OCI-LY3 (cell line): ENCODE results near the gene VCL.
"Not testable (repeated sequence)": the region's sequence is repeated elsewhere in the genome, so short reads cannot be mapped to it uniquely, and the experiment has no call there.

Experiments used
- H2AFZ ChIP-seq: fragments of 200-600, 300-600 bp; shearing (Covaris generic); 2 replicates; pipeline ENCODE4 v1.6.0; 2014; ENCODE audit warnings: antibody characterized with exemption, low read depth, low read length
- H3K27ac ChIP-seq: fragments of 200-600, 300-600 bp; sonication (generic); 2 replicates; pipeline ENCODE4 v1.5.1; 2014; ENCODE audit warnings: mild to moderate bottlenecking, low read length, moderate library complexity, mixed read lengths
- H3K27me3 ChIP-seq: fragments of 200-600, 300-600 bp; sonication (generic); 2 replicates; pipeline ENCODE4 v1.6.1; 2014; ENCODE audit warnings: low read depth, low read length, mixed read lengths
- H3K36me3 ChIP-seq: fragments of 200-600, 300-600 bp; sonication (generic); replicated peaks from 2 replicates; pipeline ENCODE3; 2014; ENCODE audit warnings: low read depth, low read length, mixed read lengths
- H3K4me1 ChIP-seq: fragments of 300-600, 200-600 bp; sonication (generic); 2 replicates; pipeline ENCODE4 v1.6.1; 2014; ENCODE audit warnings: low read length, mixed read lengths
- H3K4me2 ChIP-seq: fragments of 200-600, 300-600 bp; sonication (generic); 2 replicates; pipeline ENCODE4 v1.6.1; 2014; ENCODE audit warnings: low read length, mixed read lengths
- H3K4me3 ChIP-seq: fragments of 300-600, 200-600 bp; sonication (generic); 2 replicates; pipeline ENCODE4 v1.5.1; 2014; ENCODE audit warnings: antibody characterized with exemption, mild to moderate bottlenecking, low read length, moderate library complexity
- H3K79me2 ChIP-seq: fragments of 300-600, 200-600 bp; shearing (Covaris generic); 2 replicates; pipeline ENCODE4 v1.6.1; 2014; ENCODE audit warnings: mild to moderate bottlenecking, low read length, mixed read lengths
- H3K9ac ChIP-seq: fragments of 300-600, 200-600 bp; shearing (Covaris generic); 2 replicates; pipeline ENCODE4 v1.6.0; 2014; ENCODE audit warnings: mild to moderate bottlenecking, low read length, moderate library complexity
- H3K9me3 ChIP-seq: fragments of 200-600, 300-600 bp; shearing (Covaris generic); 2 replicates; pipeline ENCODE4 v1.6.1; 2014; ENCODE audit warnings: low read length, mixed read lengths; ENCODE audit not compliant: insufficient read depth
- H4K20me1 ChIP-seq: fragments of 200-600, 300-600 bp; sonication (generic); 2 replicates; pipeline ENCODE4 v1.6.1; 2016; ENCODE audit warnings: low read length, mixed read lengths; ENCODE audit not compliant: insufficient read depth
- CTCF ChIP-seq: fragments of 200-600, 300-600 bp; sonication (generic); IDR thresholded peaks from 2 replicates; pipeline ENCODE4 v1.5.1; 2014; ENCODE audit warnings: antibody characterized with exemption, low read length, low read depth
- EZH2phosphoT487 ChIP-seq: fragments of 200-600 bp; shearing (Covaris generic); IDR thresholded peaks from 2 replicates; pipeline ENCODE4 v1.6.1; 2018; ENCODE audit warnings: antibody characterized with exemption, mixed run types, low read depth

Gene VCL

GRCh38 chr10:74133923-74134820 lies 136.3 kb downstream of the VCL start:
- Histone ChIP-seq H3K9me3 (no peaks in the 10 kb centered on the region), H3K27ac (no peak overlapping the region), H3K4me1 (no peaks in the 10 kb centered on the region), H3K9ac (no peak overlapping the region), H4K20me1 (no peaks in the 10 kb centered on the region), H3K4me3 (no peak overlapping the region), H3K36me3 (peaks cover 19% of the 10 kb centered on the region), H3K79me2 (no peaks in the 10 kb centered on the region), H3K4me2 (no peak overlapping the region), H3K27me3 (no peaks in the 10 kb centered on the region), H2AFZ (no peak overlapping the region)
- no peak for TF ChIP-seq EZH2phosphoT487
- TF ChIP-seq CTCF = no peak

DNA sequence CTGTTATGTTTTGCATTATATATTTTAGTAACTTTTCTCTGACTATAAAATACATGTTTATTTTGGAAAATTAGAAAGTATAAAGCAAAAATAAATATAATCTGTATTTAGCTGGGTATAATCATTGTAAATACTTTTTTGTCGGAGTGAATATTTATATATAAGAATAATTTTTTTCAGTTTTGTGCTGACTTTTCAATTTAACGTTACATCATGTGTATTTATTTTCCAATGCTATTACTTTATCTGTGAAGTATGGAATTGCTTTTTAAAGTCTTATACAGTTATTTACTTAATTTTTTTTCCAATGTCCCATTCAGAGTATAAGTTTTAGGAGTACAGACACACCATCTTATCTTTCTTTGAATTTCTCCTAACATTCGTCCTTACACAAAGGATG lies 137.5 kb downstream of the VCL start:
- Histone ChIP-seq H3K79me2 (no peaks in the 10 kb centered on the region; the same call in 1 of the 2 replicates), H3K9me3 (no peaks in the 10 kb centered on the region), H3K4me3 (no peak overlapping the region), H3K9ac (no peak overlapping the region), H4K20me1 (no peaks in the 10 kb centered on the region), H3K4me2 (no peak overlapping the region), H3K27ac (no peak overlapping the region), H3K27me3 (no peaks in the 10 kb centered on the region), H2AFZ (no peak overlapping the region), H3K4me1 (no peaks in the 10 kb centered on the region), H3K36me3 (peaks cover 17% of the 10 kb centered on the region)
- TF ChIP-seq EZH2phosphoT487 (no peak), CTCF (no peak)

- no peak overlapping the region for H2AFZ ChIP-seq
- no peak for TF ChIP-seq EZH2phosphoT487
- TF ChIP-seq CTCF = no peak
- no peak overlapping the region for H3K4me3 ChIP-seq
- no peaks in the 10 kb centered on the region for H4K20me1 ChIP-seq
- no peak overlapping the region for H3K4me2 ChIP-seq
- no peaks in the 10 kb centered on the region for H3K4me1 ChIP-seq
- no peak overlapping the region for H3K9ac ChIP-seq
- H3K27me3 ChIP-seq = no peaks in the 10 kb centered on the region
- no peak overlapping the region for H3K27ac ChIP-seq
- no peaks in the 10 kb centered on the region; the same call in 1 of the 2 replicates for H3K79me2 ChIP-seq
- peaks cover 17% of the 10 kb centered on the region for H3K36me3 ChIP-seq
- H3K9me3 ChIP-seq = no peaks in the 10 kb centered on the region
Measured at GRCh38 chr10:74137992-74138391, 140.1 kb downstream of the VCL start.

DNA sequence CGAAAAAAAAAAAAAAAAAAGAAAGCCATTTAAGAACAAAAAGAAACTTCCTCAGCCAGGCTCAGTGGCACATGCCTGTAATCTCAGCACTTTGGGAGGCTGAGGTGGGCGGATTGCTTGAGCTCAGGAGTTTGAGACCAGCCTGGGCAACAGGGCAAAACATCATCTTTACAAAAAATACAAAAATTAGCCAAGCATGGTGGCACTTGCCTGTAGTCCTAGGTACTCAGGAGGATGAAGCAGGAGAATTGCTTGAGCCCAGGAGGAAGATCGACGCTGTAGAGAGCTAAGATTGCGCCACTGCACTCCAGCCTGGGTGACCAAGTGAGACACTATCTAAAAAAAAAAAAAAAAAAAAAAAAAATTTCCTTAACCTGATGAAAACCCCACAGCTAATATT lies 140.7 kb downstream of the VCL start:
- H3K79me2 ChIP-seq, H3K9me3 ChIP-seq, H3K27ac ChIP-seq, H3K4me1 ChIP-seq, H3K27me3 ChIP-seq, H3K4me3 ChIP-seq, H2AFZ ChIP-seq, H4K20me1 ChIP-seq, H3K9ac ChIP-seq, H3K4me2 ChIP-seq: not testable (repeated sequence)
- peaks cover 17% of the 10 kb centered on the region for H3K36me3 ChIP-seq
